GM21423 (cell line): ENCODE measurements around the gene XPC.

Source experiments
- ATAC-seq: cut with Tn5 transposase; IDR thresholded peaks from one replicate; pipeline ENCODE4 v1.9.1; 2021; ENCODE audit warnings: mild to moderate bottlenecking, moderate library complexity; ENCODE audit not compliant: unreplicated experiment

Gene XPC

GRCh38 chr3:14135581-14135980 lies 42.8 kb downstream of the XPC start:
- ATAC-seq: no peak

GRCh38 chr3:14134291-14134690 lies 44.1 kb downstream of the XPC start:
- ATAC-seq: no peak

GRCh38 chr3:14133876-14134275 lies 44.5 kb downstream of the XPC start:
- no peak for ATAC-seq

DNA sequence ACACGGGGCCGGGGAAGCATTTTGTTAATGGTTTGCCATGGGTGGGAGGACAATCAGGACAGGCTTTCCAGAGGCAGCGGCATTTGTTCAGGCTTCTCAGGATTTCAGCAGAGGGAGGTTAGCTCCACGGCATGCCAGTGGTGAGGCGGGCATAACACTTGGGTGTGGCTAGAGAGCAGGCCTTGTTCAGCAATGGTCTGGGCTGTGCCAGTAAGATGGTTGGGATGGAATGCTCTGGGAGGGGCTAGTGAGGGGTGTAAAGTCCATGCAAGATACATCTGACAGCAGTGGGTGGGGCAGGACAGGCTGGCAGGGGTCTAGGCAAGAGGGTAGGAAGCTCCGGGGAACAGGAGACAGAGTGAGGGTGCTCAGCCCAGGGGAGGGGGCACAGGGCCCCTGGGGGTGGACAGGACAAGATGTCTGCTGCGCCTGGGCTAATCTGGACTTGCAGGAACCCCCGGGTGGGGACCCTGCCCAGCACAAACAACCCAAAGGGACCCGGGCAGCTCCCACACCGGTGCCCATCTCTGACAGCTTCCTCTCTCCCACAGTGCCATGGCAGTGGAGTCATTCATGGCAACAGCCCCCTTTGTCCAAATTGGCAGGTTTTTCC lies 45.1 kb downstream of the XPC start:
- no peak for ATAC-seq

- no peak for ATAC-seq
These were observed 45.7 kb downstream of the XPC start for GRCh38 chr3:14132689-14133088.

GRCh38 chr3:14132120-14132519 lies 46.3 kb downstream of the XPC start:
- no peak for ATAC-seq

GRCh38 chr3:14131134-14131533 lies 47.3 kb downstream of the XPC start:
- no peak for ATAC-seq

GRCh38 chr3:14130707-14131106 lies 47.7 kb downstream of the XPC start:
- no peak for ATAC-seq

- ATAC-seq: no peak
These were observed 48.2 kb downstream of the XPC start for GRCh38 chr3:14130230-14130629.

GRCh38 chr3:14129296-14129695 lies 49.1 kb downstream of the XPC start:
- no peak for ATAC-seq

- ATAC-seq: no peak
These were observed 49.7 kb downstream of the XPC start for GRCh38 chr3:14128724-14129123.

DNA sequence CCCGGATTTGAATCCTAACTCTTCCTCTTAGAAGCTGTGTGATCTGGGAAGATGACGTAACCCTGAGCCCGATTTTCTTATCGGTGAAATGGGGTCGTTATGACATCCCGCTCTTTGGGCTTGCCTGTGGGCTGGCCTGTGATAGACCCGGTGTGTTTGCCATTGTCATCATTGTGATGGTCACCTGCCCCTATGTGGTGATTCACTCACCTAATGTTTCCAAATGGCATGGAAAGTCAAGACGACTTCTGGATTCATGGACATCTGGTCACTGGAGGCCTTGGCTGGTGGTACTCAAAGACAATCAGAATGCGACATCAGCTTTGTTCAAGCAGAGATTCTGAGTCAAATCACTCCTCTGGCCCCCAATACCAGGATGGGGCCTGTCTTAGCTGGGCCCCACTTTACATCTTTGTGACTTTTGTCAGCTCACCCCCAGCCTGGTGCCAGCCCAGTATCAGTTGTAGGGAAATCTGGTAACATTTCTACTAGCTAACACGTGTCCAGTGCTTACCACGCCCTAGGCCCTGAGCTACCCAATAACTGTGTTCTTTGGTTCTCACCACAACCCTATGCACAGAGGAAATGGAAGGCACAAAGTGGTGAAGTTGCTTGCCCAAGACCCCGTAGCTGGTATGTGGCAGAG lies 50.8 kb downstream of the XPC start:
- ATAC-seq: no peak

DNA sequence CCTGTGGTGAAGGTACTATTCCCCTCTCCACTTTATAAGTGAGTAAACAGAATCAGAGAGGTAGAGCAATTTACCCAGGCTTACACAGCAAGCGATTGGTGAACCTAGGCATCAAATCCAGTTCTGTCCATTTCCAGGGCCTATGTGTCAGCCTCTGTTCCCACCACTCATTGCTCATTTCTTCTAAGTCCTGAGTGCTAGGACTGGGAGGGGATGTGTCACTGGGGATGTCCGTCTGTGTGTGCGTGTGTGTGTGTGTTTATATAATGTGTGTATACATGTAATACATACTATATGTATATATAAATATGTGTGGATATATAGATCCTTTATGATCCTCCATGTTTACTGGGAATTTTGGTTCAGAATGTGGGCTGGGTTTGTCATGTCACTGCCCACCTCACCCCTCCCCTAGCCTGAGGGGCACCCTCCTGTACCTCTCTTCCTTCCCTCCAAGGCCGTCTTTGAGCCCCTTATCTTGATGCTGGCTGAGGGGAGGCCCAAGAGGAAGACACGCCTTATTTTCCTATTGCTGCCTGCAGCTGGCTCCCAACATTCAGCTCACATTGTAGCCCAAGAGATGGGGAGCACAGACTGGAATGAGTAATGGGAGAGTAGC lies 51.4 kb downstream of the XPC start:
- no peak for ATAC-seq

- ATAC-seq: no peak
These were observed 52.1 kb downstream of the XPC start for GRCh38 chr3:14126017-14126886.

- ATAC-seq: peak; percentile 26
These were observed 53.0 kb downstream of the XPC start for GRCh38 chr3:14125193-14126016.

DNA sequence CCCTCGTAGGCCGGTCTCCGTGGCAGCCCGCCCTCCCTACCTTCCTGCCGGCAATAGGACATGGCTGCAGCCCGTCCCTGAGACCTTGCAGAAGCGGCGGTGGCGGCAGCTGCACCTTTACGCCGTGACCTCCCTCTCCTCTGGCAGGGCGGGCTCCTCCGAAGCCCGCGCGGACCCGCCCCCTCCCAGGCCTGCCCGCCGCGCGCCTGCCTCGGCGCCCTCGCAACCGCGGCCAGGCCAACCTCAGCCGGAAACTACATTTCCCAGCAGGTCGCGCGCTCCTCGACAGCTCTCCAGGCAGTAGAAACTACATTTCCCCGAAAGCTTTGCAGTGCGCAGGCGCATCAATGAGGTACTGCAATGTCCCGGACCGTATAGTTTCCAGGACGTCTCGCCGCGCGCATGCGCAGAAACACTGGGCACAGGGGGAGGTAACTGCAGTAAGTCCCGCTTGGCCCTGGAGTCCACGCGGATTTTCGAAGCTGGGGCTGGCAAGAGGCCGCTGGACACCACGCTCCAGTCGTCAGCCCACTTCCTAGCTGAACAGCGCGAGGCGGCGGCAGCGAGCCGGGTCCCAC lies 53.7 kb downstream of the XPC start, which contains the start of the genes CHCHD4 and TMEM43:
TSS of gene CHCHD4 (minus strand) at position 256 of the 578 bp plus-strand sequence. CDS start at position 62, 194 bp downstream.
TSS of gene TMEM43 (plus strand) at position 438 of the 578 bp plus-strand sequence. CDS start 142 bp downstream, outside the sequence.
- ATAC-seq: peak; percentile 83

- peak; percentile 43 for ATAC-seq
These were observed 54.2 kb downstream of the XPC start for GRCh38 chr3:14124223-14124614.

DNA sequence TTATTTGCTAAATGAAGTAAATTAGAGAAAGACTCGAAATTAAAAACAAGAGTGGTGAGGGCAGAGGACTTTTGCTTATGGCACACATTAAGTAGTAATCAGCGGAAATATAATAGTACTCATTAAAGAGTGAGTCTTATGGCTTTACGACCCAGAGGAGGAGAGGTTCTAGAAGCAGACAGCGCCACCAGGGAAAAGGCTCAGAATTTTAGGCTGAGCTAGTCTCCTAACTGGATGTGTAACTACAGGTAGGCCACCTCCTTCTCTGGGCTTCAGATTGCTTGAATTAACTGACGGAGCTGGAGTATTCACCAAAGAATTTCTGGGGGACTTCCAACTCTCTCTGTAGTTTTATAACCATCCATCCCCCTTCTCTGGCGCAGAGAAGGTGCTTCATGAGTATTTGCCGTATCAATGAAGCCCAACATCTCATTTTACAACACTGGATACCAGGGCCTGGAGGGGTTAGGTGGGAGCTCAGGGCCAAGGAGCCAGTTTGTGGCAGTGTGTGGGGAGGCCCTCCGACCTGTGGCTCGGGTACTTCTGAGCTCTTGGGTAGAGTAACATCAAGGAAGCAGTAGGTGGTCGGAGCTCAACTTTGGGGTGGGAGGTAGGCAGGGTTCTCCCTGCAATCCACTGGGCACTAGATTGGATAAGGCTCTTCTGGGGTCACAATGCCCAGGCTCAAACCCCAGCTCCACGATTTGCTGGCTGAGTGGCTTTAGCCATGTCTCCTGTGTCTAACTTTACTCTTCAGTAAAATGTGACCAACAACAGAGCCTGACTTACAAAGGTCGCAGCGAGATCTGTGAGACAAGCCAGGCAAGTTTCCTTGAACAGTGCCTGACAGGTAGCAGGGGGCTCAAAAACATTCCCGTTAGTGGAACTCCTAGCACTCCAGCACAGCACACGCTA lies 54.8 kb downstream of the XPC start:
- no peak for ATAC-seq

GRCh38 chr3:14122301-14122700 lies 56.1 kb downstream of the XPC start:
- ATAC-seq: no peak
